HuH-7 (cell line): ENCODE results near the gene DNAI2.

Experiments used
- DNase-seq: peaks from one replicate; pipeline ENCODE4 v3.0.0; 2011; ENCODE audit warnings: low spot score

DNAI2 gene

GRCh38 chr17:74274060-74274708 is at the start of gene DNAI2:
TSS of gene DNAI2 (plus strand) at chr17:74274234. CDS start at chr17:74281818, 7,584 bp downstream.
- DNase-seq, result no peak

DNA sequence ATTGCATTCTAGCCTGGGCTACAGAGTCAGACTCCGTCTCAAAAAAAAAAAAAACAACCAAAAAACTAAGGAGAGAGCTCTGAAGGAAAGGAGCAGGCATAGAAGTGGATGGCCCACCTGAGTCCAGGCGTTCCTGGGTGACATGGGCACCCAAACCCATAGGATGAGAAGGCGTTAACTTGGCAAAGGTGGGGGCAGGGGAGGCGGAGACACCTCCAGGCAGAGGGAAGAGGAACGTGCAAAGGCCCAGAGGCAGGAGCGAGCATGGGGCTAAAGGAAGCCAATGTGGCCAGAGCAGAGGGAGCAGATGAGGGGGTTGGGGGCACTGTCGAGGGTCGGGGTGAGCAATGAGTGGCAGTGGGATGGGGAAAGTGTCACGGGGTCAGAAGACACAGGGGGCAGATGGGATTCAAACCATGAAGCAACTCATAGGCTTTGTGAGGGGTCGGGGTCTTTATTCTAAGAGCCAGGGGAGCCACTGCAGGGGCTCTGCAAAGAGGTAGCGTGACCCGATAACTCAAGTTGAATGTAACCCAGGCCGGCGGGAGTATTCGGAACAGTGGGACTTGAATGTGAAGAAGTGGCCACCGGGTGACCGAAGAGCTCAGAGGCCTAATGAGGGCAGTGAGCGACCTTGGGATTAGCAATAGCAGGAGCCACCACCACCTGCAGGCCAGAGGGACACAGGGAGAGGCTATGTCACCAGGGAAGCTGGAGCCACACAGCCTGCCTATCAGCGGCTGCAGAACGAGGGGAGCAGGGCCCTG is 48.9 kb upstream of the DNAI2 start:
- DNase-seq, result no peak

- DNase-seq, result no peak
These were observed 47.8 kb upstream of the DNAI2 start for GRCh38 chr17:74226252-74226651.

DNA sequence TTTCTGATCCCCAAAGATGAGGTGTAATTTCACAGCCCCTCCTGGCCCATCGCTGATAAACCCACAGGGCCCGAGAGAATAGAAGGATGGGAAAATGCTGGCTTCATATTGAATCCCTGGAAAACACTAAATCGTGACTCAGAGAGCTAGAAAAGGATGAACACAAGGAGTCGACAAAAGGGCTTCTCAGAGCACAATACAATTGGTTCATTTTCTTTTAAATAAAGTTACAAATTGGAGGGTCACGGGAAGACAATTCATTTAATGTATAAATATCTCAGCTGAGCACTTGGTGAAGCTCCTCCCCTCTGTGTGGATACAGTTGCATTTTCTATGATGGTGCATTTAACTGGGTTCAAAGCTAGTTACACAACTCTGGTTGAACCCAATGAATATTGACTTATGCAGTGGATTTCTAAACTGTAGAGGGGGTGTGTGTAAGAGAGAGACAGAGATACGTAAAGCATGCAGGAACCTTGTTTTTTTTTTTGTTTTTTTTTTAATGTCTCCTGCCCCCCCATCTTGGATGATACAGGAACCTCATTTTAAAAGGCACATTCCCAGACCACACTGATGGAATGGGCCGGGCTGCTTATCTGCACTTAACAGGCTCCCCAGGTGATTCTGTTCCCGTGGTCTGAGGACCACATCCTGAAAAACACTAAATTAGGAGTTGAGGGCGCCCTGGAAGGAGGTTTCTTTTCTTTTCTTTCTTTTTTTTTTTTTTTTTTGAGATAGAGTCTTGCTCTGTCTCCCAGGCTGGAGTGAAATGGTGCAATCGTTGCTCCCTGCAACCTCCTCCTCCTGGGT is 46.6 kb upstream of the DNAI2 start:
- no peak for DNase-seq

GRCh38 chr17:74228306-74228978 is 45.6 kb upstream of the DNAI2 start:
- DNase-seq, result no peak

- DNase-seq, result no peak
These were observed 43.1 kb upstream of the DNAI2 start for GRCh38 chr17:74230896-74231295.

- DNase-seq, result no peak
These were observed 41.8 kb upstream of the DNAI2 start for GRCh38 chr17:74231928-74232907.

DNA sequence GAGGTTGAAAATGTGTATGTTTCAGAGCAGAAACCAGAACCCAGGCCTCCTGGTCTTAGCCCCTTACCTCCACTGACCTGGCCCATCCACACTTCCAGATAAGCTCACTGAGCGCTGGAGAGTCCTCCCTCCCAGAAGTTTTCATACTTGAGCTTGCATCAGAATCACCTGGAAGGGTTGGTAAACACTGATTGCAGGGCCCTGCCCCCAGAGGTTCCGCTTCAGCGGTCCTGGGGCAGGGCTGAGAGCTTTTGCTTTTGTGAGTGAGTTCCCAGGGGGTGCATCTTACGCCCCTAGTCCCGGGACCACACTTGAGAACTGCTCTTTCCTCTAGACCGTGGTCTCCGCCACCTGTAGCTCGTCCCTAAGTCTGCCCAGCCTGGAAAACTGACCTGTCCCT is 40.1 kb upstream of the DNAI2 start:
- DNase-seq, result no peak

- no peak for DNase-seq
These were observed 39.5 kb upstream of the DNAI2 start for GRCh38 chr17:74234486-74234885.

DNA sequence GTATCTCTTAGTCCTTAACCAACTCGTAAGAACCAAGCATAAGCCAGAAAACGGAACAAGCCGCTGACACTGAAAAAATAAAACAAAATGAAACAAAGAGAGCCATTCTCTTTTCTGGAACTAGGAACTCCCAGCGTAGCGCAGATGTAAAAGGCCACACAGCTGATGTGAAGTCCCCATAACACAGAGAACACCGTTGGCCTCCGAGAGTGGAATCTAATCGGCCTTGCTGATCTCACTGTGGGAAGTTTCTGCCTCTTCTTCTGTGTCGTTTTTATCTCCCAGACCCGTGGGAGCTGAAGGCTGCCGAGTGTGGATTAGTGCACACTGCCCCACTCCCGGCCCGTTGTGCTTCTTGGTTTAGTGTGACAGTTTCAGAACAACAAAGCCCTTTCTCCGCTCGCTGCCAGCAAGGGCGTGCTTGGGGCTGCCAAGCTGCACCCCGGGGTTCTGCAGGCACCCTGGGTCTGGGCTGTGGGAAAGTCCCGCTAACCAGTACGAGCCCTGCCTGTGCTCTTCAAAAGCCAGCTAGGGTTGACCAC is 38.9 kb upstream of the DNAI2 start:
- no peak for DNase-seq

- DNase-seq, result no peak
These were observed 38.1 kb upstream of the DNAI2 start for GRCh38 chr17:74235911-74236371.

DNA sequence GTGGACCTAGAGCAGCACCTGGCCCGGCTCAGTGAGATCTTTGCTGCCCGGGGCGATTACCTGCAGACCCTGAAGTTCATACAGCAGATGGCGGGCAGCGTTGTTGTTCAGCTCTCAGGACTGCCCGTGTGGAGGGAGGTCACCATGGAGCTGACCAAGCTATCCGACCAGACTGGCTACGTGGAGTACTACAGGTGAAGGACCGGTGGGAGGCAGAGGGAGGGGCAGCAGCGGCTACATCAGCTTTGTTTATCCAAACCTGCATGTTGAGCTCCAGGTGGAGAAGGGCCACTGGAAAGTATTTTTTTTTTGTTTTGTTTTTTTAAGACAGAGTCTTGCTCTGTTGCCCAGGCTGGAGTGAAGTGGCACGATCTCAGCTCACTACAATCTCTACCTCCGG is 36.7 kb upstream of the DNAI2 start:
- DNase-seq, result no peak

- no peak for DNase-seq
These were observed 34.9 kb upstream of the DNAI2 start for GRCh38 chr17:74239172-74239571.

GRCh38 chr17:74240618-74241205 is 33.3 kb upstream of the DNAI2 start:
- no peak for DNase-seq

DNA sequence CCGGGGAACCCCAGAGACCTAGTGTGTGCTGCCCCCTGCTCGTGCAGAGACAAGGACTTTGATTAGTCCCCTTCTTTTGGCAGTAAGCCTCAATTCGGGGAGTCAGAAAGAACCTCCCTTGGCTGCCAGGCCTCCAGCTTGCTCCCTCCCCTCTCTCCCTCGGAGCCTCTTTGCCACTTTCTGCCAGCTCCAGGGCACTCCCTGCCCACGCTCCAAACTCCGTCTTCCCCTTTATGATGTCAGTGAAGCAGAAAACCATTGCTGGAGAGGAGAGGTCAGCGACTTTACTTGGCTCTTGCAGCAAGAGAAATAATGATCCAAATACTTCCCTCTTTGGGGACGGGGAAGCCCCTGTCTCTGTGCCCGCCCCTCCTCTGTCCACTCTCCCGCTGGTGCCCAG is 32.6 kb upstream of the DNAI2 start:
- no peak for DNase-seq

GRCh38 chr17:74241847-74242246 is 32.2 kb upstream of the DNAI2 start:
- no peak for DNase-seq

DNA sequence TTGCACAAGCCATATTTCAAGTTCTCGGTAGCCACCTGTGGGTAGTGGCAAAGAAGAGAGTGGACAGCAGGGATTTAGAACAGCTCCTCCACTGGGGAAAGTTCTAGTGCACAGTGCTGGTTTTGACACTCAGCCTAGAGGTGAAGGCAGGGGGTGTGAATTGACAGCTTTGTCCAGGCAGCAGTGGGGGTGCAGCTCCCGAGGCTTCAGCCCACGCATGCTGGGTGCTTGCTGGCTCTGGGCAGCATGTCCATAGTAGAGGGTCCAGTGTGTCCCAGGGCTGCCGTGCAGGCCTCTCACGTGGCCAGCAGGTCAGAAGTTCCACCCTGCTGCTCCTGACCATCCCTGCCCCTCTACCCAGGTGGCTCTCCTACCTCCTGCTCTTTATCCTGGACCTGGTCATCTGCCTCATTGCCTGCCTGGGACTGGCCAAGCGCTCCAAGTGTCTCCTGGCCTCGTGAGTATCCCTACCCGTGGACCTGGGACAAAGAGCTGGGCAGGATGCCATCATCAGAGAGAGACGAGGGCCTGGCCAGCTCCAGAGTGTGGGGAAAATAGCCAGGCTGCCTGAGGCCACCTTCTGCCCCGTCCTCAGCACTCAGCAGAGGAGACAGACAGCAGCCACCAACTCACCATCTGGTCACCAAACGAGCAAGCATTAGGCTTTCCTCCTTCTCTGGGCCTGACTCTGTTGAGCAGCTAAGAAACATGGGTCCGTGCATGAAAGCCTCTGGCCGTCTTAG is 30.9 kb upstream of the DNAI2 start:
- DNase-seq, result no peak

DNA sequence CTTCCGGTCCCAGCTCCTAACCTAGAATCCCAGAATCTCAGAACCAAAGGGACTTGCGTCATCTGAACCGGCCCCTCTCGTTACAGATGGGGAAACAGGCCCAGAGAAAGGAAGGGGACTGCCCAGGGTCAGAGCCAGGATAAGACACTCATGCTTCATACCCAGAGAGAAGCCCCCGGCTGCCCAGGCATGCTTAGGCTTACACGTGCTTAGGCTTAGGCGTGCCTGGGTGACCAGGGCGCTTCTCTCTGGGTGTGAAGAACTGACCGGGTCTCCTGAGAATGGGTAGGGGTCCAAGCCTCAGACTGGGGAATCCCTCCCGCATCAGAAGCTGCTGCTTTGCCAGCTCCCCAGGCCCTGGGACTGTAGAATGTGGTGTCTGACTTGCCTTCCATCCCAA is 29.9 kb upstream of the DNAI2 start:
- DNase-seq, result no peak

DNA sequence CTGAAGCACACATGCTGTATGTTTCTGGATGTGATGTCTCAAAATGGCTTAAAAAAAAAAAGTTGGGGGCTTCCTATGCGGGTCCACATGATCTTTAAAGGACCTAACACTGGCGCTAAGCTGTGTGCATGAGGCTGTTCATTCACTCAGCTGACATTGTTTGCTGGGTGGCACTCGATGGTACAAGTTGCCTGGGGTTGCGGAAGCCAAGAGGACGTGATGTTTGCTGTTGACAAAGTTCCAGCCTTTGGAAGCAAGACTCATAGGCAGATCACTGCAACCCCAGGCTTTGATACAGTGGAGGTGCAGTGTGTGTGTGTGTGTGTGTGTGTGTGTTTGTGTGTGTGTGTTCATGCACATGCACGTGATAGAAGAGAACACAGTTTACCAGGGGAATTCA is 29.5 kb upstream of the DNAI2 start:
- no peak for DNase-seq
